Measurements from ENCODE around the gene WASHC2A.
"Not testable (repeated sequence)": the region's sequence is repeated elsewhere in the genome, so short reads cannot be mapped to it uniquely, and the experiment has no call there.

WASHC2A gene

DNA sequence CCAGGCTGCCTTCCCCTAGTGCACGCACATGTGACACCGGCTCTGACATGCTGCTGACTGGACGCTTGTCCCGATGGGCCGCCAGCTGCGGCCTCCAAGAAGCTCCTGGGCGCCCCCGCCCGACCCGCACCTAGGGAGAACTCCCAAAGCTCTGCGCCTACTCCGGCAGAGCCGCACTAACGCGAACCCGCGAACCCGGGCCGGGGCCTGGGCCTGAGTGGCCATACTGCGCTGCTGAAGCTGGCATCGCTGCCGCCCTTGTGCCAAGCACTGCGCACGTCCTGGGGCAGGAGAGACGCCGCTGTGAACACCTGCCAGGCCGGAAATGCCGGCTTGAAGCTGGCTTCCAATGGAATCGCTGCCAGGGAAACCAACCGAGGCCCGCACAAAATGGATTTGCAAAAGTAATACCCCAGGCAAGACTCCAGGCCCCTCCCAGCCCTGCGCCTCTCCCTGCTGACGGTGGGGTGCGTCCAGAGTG lies 85.1 kb downstream of the WASHC2A start:
- Histone ChIP-seq H3K4me1 (ENCODE audit: control insufficient read depth in 1 of 2, insufficient read depth in 1 of 2, low read depth in 1 of 2, low read length in 1 of 2) (no peaks in the 10 kb centered on the region), H3K36me3 (no peaks in the 10 kb centered on the region), H3K27ac (no peak overlapping the region), H3K9me3 (no peaks in the 10 kb centered on the region), H3K4me3 (ENCODE audit: low read depth in 1 of 2, low read length in 1 of 2) (no peak overlapping the region), H3K27me3 (peaks cover 22% of the 10 kb centered on the region)
- TF ChIP-seq, protein P1, sequence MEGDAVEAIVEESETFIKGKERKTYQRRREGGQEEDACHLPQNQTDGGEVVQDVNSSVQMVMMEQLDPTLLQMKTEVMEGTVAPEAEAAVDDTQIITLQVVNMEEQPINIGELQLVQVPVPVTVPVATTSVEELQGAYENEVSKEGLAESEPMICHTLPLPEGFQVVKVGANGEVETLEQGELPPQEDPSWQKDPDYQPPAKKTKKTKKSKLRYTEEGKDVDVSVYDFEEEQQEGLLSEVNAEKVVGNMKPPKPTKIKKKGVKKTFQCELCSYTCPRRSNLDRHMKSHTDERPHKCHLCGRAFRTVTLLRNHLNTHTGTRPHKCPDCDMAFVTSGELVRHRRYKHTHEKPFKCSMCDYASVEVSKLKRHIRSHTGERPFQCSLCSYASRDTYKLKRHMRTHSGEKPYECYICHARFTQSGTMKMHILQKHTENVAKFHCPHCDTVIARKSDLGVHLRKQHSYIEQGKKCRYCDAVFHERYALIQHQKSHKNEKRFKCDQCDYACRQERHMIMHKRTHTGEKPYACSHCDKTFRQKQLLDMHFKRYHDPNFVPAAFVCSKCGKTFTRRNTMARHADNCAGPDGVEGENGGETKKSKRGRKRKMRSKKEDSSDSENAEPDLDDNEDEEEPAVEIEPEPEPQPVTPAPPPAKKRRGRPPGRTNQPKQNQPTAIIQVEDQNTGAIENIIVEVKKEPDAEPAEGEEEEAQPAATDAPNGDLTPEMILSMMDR (IDR thresholded peaks at IDR 0.05): no peak

DNA sequence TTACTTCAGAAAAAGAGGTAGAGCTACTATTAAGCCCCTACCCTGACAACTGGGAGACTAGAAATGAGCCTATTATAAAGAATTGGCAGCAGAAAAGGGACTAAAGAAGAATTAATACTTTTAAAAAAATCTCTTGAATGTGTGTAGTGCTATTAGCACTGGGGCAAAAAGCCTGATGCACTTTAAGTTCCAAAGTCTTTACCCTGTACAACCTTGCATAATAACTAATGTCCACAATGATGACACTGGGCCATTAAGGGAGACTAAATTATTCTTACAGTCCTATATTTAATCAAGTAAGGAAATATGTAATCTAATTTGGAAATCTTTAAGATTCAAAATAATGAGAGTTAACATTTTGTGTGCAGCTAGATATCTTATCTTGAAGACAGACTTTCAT lies 90.1 kb downstream of the WASHC2A start:
- H3K27me3 ChIP-seq: peaks cover 23% of the 10 kb centered on the region
- not testable (repeated sequence) for H3K4me3 ChIP-seq (ENCODE audit: low read depth in 1 of 2, low read length in 1 of 2); H3K27ac ChIP-seq; H3K9me3 ChIP-seq; H3K4me1 ChIP-seq (ENCODE audit: control insufficient read depth in 1 of 2, insufficient read depth in 1 of 2, low read depth in 1 of 2, low read length in 1 of 2); H3K36me3 ChIP-seq

DNA sequence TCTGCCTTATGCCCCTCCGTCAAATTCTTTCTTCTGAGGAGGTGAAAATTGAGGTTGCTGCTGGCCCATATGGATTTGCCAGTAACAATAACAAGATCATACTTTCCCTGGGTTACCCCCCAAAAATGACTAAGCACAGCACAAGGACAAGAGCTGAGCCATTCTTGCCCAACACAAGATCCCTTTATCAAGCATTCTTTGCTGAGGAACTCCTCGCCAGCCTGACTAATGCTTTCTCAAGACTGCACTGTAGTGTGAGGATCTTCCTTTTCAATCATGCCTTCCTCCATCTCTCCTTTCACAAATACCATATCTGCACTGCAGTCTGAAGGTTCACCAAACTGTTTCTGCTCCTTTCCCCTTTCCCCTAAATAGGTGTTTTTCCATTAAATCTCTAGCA lies 92.1 kb downstream of the WASHC2A start:
- H3K4me3 ChIP-seq (ENCODE audit: low read depth in 1 of 2, low read length in 1 of 2); H3K9me3 ChIP-seq; H3K36me3 ChIP-seq; H3K4me1 ChIP-seq (ENCODE audit: control insufficient read depth in 1 of 2, insufficient read depth in 1 of 2, low read depth in 1 of 2, low read length in 1 of 2); H3K27ac ChIP-seq: not testable (repeated sequence)
- H3K27me3 ChIP-seq: peaks cover 11% of the 10 kb centered on the region

GRCh38 chr10:50165038-50165437 lies 97.3 kb downstream of the WASHC2A start:
- H3K36me3 ChIP-seq; H3K4me1 ChIP-seq (ENCODE audit: control insufficient read depth in 1 of 2, insufficient read depth in 1 of 2, low read depth in 1 of 2, low read length in 1 of 2); H3K27ac ChIP-seq; H3K9me3 ChIP-seq; H3K4me3 ChIP-seq (ENCODE audit: low read depth in 1 of 2, low read length in 1 of 2); H3K27me3 ChIP-seq: not testable (repeated sequence)

GRCh38 chr10:50167833-50168232 lies 100.1 kb downstream of the WASHC2A start:
- not testable (repeated sequence) for H3K36me3 ChIP-seq; H3K9me3 ChIP-seq; H3K4me1 ChIP-seq (ENCODE audit: control insufficient read depth in 1 of 2, insufficient read depth in 1 of 2, low read depth in 1 of 2, low read length in 1 of 2); H3K4me3 ChIP-seq (ENCODE audit: low read depth in 1 of 2, low read length in 1 of 2); H3K27ac ChIP-seq; H3K27me3 ChIP-seq

- not testable (repeated sequence) for H3K27ac ChIP-seq; H3K36me3 ChIP-seq; H3K27me3 ChIP-seq; H3K4me3 ChIP-seq (ENCODE audit: low read depth in 1 of 2, low read length in 1 of 2); H3K4me1 ChIP-seq (ENCODE audit: control insufficient read depth in 1 of 2, insufficient read depth in 1 of 2, low read depth in 1 of 2, low read length in 1 of 2); H3K9me3 ChIP-seq
These were observed 101.8 kb downstream of the WASHC2A start for GRCh38 chr10:50169506-50169905.

- H3K27ac ChIP-seq; H3K9me3 ChIP-seq; H3K27me3 ChIP-seq; H3K4me3 ChIP-seq (ENCODE audit: low read depth in 1 of 2, low read length in 1 of 2); H3K36me3 ChIP-seq; H3K4me1 ChIP-seq (ENCODE audit: control insufficient read depth in 1 of 2, insufficient read depth in 1 of 2, low read depth in 1 of 2, low read length in 1 of 2): not testable (repeated sequence)
These were observed 107.2 kb downstream of the WASHC2A start for GRCh38 chr10:50174788-50175525.
